GM21515 (cell line): ENCODE data around the gene DAPP1.
"Not testable (repeated sequence)": the region's sequence is repeated elsewhere in the genome, so short reads cannot be mapped to it uniquely, and the experiment has no call there.

Experiments
- ATAC-seq: cut with Tn5 transposase; IDR thresholded peaks from one replicate; pipeline ENCODE4 v1.9.1; 2021; ENCODE audit not compliant: unreplicated experiment

Gene DAPP1, protein sequence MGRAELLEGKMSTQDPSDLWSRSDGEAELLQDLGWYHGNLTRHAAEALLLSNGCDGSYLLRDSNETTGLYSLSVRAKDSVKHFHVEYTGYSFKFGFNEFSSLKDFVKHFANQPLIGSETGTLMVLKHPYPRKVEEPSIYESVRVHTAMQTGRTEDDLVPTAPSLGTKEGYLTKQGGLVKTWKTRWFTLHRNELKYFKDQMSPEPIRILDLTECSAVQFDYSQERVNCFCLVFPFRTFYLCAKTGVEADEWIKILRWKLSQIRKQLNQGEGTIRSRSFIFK

DNA sequence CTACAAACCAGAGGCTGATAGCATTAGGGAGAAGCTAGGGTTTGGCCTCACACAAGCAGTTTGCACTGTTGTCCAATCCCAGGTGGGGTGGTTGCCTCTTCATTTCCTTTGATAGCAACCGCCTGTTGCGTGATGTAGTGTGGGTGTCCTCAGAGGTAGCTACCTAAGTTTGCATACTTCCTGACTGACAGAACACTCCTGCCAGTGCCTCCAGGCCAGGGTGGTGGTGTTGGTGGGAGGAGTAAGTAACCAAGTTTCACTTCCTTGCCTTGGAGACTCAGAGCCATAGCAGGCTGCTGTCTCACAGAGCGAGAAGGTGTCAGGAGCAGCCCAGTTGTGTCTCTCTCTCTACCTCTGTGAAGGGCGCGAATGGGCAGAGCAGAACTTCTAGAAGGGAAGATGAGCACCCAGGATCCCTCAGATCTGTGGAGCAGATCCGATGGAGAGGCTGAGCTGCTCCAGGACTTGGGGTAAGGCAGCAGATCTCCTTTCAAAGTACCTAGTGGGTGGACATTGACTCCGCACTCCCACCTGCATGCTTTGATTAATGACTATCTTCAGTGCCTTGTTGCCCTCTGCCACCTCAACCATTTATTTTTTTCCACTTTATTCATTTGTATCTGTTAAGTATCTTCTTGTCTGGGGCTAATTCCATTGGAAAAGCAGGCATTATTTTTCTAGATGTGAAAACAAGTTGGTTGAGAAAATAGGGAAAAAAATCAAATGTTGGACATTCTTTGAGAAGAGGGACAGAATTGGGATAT lies at the start of gene DAPP1:
Gene DAPP1, plus strand, starts transcription at position 283 of the 764 bp plus-strand sequence. Its CDS starts 87 bp downstream, at position 370.
- peak; percentile 95 for ATAC-seq

DNA sequence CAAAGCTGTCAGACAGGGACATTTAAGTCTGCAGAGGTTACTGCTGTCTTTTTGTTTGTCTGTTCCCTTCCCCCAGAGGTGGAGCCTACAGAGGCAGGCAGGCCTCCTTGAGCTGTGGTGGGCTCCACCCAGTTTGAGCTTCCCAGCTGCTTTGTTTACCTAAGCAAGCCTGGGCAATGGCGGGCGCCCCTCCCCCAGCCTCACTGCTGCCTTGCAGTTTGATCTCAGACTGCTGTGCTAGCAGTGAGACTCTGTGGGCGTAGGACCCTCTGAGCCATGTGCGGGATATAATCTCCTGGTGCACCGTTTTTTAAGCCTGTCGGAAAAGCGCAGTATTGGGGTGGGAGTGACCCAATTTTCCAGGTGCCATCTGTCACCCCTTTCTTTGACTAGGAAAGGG lies 45.8 kb upstream of the DAPP1 start:
- not testable (repeated sequence) for ATAC-seq

DNA sequence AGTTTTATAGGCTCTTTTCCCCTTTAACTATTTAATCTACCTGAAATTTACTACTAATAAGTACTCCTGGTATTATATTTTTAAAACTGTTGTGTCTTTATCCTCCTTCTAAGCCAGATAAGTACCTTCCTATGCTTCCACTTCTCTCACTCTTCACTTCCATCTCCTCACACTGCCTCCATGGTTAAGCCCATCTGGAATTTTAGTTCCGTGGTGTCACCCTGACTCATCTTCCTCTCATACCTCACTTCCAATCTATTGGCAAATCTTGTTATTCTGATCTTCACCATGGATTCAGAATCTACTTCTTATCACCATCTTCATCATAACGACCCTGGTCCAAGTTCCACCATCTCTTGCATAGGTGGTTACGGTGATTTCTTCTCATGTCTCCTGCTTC lies 32.7 kb upstream of the DAPP1 start:
- no peak for ATAC-seq

DNA sequence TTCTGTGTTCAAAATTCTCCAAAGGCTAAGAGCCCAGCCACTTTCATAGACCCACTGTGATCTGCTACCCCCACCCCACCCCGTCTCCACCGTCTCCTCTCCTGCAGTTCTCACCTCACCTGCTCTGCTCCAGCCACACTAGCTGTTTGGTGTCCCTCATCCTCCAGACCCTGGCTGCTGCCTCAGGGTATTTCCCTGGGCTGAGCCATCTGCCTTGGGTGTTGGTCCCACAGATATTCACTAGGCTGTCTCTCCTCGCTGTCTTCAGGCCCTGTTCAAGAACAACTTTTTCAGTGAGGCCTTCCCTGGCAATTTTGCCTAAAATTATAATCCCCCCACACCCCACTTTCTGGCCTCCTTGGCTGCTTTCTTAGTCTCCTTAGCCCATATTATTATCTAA lies 31.8 kb upstream of the DAPP1 start:
- no peak for ATAC-seq

DNA sequence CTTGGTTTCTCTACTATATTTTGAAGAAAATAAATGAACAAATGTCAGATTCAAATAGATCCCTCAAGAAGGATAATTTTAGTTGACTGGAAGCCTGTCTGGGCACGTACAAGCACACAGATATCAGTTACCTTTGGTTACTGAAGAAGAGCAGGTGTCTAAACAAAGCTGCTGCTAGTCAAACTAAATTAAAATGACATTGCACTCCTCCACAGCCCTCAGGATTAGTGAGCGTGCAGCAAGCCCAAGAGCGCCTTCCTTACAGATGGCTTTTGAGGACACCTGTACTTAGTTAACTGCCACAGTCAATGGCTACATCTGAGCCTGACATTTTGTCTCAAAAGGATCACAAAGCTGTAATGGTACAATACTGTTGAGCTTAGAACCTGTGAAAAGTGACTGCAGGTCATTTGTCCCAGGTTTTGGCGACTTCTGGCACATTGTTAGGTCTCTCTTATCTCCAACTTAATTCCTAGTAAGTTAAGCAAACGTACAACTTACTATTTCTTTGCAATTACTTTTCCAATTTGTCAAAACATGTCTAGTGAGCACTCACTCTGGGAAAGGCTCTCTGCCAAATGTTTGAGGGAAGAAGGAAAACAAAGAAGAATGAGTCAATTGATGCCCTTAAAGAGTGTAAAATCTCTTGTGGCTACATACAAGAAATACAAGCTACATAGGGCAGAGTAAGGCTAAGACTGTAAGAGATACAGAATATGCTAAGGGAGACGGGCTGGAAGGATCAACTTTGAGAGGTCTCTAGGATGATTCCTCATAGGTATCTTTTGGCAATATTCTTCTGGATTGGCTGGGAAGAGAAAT lies 25.6 kb upstream of the DAPP1 start:
- ATAC-seq = no peak

DNA sequence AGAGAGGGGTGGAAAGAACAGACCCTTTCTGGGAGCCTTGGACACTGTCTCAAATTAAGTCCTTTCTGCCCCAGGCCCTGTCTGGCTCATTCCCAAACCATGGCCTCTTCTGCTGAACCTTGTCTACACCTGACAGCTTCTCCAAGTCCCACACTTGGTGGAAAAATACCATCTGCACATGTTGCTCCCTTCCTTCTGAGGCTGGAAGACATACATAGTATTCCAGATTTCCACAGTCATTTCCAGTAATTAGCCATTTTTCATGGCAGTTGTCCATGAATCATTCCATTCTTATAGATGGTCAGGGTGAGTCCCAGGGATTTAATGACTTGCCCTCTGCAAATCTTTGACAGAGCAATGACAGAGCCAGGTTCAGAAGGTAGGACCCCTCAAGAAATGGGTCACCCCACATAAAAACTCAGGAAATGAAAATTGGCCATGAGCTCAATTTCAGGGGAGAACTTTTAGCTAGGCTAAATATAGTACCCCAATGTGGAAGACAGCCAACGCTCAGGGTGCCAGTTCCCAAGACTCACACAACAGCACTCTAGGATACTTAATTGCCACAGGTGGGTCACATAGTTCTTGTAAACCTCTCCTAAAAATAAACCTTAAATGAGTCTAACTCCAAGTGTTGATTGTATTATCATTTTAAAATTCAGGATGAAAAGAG lies 16.2 kb upstream of the DAPP1 start:
- no peak for ATAC-seq

DNA sequence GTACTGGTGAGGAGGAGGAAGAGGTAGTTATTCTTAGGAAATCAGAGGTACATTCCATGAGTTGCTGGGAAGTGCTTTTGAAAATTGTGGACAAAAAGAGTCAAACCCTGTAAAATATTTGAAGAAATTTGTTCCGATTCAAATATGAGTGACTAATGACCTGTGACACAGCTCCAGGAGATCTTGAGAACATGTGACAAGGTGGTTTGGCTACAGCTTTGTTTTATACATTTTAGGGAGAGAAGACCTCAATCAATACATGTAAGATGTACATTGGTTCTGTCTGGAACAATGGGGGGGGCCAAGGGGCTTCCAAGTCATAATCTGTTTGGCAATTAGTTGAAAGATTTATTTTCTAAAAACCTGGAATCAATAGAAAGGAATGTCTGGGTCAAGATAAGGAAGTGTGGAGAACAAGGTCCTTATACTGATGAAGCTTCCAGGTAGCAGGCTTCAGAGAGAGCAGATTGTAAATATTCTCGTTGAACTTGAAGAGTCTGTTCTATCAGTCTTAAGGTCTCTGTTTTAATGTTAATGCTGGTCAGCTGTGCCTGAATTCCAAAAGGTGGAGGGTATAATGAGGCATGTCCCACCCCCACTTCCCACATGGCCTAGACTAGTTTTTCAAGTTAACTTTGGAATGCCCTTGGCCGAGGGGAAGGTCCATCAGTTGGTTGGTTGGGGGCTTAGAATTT lies 15.5 kb upstream of the DAPP1 start:
- no peak for ATAC-seq

DNA sequence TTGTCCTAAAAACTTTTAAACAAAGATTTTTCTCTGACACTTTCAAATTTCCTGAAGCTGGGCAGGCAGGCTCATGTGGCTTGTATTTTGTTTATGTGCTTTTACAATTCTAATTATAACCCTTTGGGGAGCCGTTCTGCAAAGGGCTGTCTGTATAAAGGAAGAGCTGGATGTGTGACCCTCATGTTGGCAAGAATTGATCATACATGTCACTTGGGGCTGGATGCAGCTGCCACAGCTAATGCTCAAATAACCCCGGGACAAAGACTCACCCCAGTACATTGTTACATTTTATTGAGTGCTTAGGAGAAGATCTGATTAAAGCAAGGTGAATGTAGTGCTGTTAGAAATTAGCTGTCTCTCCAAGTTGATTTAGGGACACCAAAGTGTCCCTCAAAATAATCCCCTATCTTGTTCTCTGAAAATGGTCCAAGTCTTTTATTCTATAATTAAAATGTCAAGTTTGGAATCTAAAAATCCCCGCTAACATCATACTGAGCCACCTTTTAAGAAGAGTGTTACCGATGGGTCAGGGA lies 13.0 kb upstream of the DAPP1 start:
- ATAC-seq = no peak

DNA sequence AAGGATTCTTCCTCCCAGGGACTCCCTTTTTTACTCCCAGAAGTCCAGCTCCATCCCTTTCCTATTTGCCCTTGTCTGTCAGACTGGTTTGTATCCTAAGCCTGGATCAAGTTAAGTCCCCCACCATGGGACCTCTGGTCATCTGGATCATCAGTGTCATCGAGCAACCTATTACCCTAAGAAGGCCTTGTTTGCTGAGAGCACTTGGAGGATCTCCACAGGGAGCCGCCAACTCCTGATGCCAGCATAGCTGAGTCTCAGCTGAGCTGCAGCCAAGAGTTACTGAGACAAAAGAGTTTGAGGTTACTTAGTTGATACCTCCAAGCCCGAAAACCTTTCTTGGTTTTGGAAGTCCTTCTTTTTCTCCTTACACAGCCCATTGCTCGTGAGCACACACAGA lies 10.1 kb upstream of the DAPP1 start:
- no peak for ATAC-seq

DNA sequence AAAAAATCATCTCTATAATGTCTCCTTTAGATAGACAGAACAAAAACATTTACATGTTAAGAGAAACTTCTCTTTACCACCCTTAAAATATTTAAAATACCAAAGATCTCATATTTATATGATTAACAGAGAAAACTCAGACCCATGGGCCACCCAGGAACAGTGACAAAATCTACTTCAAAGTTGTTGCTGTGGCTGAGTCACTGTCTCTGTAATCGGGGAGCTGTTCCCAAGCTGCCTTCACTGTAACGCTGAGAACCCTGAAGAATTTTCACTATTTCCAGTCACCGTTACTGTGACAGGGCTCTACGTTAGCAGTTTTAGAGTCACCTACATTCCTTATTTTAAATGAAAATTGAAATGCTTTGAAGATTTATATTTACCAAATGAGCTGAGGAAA lies 9.0 kb upstream of the DAPP1 start:
- ATAC-seq = no peak

DNA sequence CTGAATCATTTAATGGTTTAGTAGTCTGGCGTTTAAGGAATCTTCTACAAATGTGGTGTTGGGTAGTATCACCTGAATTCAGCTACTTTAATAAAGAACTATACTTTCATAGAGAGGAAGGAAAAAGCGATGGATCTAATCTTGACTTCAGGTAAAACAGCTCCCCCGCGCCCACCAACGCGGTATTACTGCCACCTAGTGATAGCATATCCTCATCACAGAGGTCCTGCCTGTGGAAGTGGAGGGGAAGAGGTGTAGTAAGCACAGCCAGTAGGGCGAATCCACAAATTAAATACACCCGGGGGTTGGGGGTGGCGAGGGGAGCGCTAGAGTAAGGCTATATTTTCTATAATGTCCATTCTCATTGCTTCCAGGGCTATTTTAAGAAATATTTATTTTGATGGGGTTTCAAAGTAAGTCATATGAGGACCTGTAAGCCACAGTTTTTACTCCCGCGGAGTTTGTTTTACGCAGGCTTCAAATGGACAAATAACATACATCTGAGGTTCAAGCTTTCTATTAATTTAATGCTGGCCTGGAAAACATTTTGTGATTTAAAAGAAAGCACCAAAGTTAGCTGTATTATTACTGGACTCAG lies 8.3 kb upstream of the DAPP1 start:
- peak; percentile 92 for ATAC-seq

DNA sequence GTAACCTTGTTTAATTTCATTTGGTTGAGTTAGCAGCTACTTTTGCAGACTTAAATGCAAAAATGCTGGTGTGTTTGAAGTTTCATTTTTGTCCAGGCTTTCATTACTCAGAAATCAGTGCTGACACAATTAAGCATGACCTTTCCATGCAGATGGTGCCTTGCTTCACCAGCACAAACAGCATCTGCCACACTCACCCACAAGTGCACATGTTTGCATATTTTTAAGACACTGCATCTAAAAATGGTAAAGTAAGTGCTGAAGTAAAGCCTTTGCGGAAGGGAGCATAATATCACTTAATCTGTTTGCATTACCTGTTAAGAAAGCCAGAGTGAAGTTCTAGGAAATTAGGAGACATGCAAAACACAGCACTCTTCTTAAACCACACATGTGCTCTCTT lies 7.3 kb upstream of the DAPP1 start:
- no peak for ATAC-seq

DNA sequence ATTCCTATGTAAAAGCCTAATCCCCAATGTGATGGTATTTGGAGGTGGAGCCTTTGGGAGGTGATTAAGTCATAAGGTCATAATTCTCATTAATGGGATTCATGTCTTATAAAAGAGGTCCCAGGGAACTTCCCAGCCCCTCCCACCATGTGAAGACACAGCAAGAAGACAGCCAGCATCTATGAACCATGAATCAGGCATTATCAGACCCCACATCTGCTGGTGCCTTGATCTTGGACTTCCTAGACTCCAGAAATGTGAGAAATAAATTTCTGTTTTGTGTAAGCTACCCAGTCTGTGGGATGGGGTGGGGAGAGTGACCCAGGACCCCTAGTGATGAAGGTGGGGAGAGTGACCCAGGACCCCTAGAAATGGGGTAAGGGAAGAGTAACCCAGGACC lies 6.1 kb upstream of the DAPP1 start:
- ATAC-seq = no peak

DNA sequence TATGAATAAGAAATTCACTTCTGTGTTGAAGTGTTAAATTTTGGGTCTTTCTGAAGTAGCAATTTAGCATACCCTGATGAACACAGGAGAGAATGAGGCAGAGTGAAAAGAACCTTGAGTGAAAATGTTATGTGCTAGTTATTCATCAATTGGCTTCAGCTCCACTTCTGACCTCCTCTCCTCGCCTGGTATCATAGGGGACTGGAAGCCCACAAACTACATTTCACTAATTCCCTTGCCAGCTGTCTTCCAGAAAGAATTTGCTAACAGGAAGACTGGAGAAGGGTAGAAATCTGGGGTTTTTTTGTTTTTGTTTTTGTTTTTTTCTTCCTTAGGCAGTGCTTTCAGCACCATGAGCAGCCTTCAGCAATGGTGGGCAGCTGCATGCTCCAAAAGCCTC lies 5.5 kb upstream of the DAPP1 start:
- no peak for ATAC-seq

DNA sequence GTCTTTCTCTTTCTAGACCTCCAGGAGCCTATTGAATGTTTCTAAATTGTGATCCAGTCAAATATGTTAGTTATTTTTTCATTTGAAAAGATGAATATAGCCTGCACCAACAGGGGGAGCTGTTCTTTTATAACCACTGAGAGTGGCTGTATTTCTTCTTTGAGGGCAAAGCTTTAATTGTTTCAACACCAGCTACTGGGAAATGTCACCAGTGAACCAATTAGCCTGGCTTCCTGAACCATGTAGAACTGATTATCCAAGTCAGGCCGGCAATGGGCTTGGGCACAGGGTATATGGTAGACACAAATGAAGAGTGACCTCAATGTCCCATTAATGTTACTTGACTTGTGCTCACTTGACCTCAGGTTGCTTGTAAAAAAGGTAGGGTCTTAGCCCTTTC lies 4.8 kb upstream of the DAPP1 start:
- ATAC-seq = no peak

DNA sequence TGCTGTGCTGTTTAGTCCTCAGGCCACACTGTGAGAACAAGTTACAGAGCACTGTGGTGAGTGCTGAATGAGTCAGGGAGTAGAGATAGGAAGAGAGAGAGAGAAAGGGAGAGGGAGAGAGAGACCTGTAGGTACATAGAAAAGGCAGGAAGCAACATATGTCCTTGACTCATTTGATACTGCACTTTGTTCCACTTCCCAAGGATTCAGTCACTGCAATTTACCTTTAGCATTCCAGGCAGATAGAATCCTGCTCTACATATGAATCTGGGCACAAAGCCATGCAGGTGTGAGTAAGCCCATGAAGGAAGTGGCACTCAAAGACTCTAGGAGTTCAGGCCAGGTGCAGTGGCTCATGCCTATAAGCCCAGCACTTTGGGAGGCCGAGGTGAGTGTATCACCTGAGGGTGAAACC lies 1.0 kb upstream of the DAPP1 start:
- ATAC-seq = no peak

DNA sequence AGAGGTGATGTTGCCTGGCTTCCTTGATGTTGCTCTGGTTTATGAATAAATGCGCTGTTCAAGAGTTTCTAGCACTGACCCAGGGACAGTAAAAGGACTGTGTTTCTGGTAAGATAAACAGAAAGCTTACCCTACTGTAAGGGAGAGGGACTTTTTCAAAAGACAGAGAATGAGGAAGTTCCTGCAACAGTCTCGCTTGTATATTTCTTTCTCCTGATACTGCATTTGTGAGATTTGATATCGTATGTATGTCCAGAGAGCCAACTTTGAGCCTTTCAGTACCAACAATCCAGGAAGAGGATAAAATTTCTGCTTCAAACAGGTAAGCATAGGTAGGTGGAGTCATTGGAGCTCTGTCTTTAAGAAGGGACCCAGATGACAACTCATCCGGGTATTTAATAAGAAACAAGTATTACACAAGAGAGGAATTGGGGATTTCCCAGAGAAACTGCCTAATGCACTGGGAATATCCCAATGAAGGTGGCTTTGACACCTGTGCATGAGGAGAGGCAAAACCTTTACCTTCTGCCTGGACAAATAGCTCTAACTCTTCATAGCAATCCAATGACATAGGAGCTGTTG lies 773 bp downstream of the DAPP1 start:
- peak; percentile 30 for ATAC-seq

DNA sequence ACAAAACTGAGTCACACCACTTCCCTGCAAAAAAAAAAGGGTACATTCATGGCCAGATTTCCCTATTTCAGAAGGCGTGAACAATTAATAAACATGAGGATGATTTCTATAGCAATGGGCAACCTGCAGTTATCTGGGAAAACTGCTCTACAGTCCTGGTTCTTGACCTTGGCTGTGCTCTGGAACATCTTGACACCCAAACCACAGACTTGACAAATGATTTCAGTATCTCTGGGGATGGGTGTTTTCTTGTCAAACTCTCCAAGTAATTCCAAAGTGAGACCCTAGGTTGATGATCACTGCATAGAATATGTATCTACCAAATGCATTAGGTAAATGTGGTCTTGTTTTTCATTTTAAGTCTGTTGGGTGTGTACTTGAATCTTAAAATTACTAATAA lies 2.0 kb downstream of the DAPP1 start:
- ATAC-seq = no peak

DNA sequence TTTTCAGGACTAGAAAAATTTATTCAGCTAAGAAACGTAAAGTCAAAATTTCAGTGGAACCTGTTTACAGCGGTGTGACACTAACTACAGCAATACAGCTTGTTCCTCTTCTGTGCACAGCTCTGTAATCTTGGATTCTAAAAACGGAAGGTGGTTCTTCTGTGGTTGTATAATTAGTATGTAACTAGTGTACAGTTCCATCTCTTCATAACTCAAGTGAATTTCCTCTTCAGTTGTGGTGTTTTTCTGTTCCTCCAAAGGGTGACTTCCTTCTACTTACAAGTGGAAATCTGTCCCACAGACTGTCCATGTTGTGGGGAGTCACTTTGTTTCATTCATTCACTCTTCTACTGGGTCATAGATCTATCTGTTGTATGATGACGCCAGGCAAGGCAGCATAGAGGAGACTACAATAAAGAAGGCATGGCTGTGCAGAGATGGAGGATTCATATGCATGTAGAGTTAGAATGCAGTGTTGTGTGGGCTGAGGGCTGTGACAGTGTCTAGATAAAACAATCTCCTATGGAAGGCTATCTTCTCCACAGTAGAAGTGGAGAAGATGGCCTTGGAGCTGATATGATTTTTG lies 5.4 kb downstream of the DAPP1 start:
- peak; percentile 80 for ATAC-seq
